OCI-LY3 (cell line): ENCODE measurements around the gene KRT84.

ENCODE experiments used
- H2AFZ ChIP-seq: fragments of 200-600, 300-600 bp; shearing (Covaris generic); 2 replicates; pipeline ENCODE4 v1.6.0; 2014; ENCODE audit warnings: antibody characterized with exemption, low read depth, low read length
- H3K27ac ChIP-seq: fragments of 200-600, 300-600 bp; sonication (generic); 2 replicates; pipeline ENCODE4 v1.5.1; 2014; ENCODE audit warnings: mild to moderate bottlenecking, low read length, moderate library complexity, mixed read lengths
- H3K27me3 ChIP-seq: fragments of 200-600, 300-600 bp; sonication (generic); 2 replicates; pipeline ENCODE4 v1.6.1; 2014; ENCODE audit warnings: low read depth, low read length, mixed read lengths
- H3K36me3 ChIP-seq: fragments of 200-600, 300-600 bp; sonication (generic); replicated peaks from 2 replicates; pipeline ENCODE3; 2014; ENCODE audit warnings: low read depth, low read length, mixed read lengths
- H3K4me1 ChIP-seq: fragments of 300-600, 200-600 bp; sonication (generic); 2 replicates; pipeline ENCODE4 v1.6.1; 2014; ENCODE audit warnings: low read length, mixed read lengths
- H3K4me2 ChIP-seq: fragments of 200-600, 300-600 bp; sonication (generic); 2 replicates; pipeline ENCODE4 v1.6.1; 2014; ENCODE audit warnings: low read length, mixed read lengths
- H3K4me3 ChIP-seq: fragments of 300-600, 200-600 bp; sonication (generic); 2 replicates; pipeline ENCODE4 v1.5.1; 2014; ENCODE audit warnings: antibody characterized with exemption, mild to moderate bottlenecking, low read length, moderate library complexity
- H3K79me2 ChIP-seq: fragments of 300-600, 200-600 bp; shearing (Covaris generic); 2 replicates; pipeline ENCODE4 v1.6.1; 2014; ENCODE audit warnings: mild to moderate bottlenecking, low read length, mixed read lengths
- H3K9ac ChIP-seq: fragments of 300-600, 200-600 bp; shearing (Covaris generic); 2 replicates; pipeline ENCODE4 v1.6.0; 2014; ENCODE audit warnings: mild to moderate bottlenecking, low read length, moderate library complexity
- H3K9me3 ChIP-seq: fragments of 200-600, 300-600 bp; shearing (Covaris generic); 2 replicates; pipeline ENCODE4 v1.6.1; 2014; ENCODE audit warnings: low read length, mixed read lengths; ENCODE audit not compliant: insufficient read depth
- H4K20me1 ChIP-seq: fragments of 200-600, 300-600 bp; sonication (generic); 2 replicates; pipeline ENCODE4 v1.6.1; 2016; ENCODE audit warnings: low read length, mixed read lengths; ENCODE audit not compliant: insufficient read depth
- CTCF ChIP-seq: fragments of 200-600, 300-600 bp; sonication (generic); IDR thresholded peaks from 2 replicates; pipeline ENCODE4 v1.5.1; 2014; ENCODE audit warnings: antibody characterized with exemption, low read length, low read depth
- EZH2phosphoT487 ChIP-seq: fragments of 200-600 bp; shearing (Covaris generic); IDR thresholded peaks from 2 replicates; pipeline ENCODE4 v1.6.1; 2018; ENCODE audit warnings: antibody characterized with exemption, mixed run types, low read depth

KRT84 gene

GRCh38 chr12:52369211-52369610 is 16.2 kb downstream of the KRT84 start:
- H3K27ac ChIP-seq = no peak overlapping the region
- H3K4me1 ChIP-seq = peaks cover 6% of the 10 kb centered on the region; the same call in 1 of the 2 replicates
- H3K4me3 ChIP-seq = no peak overlapping the region
- H3K27me3 ChIP-seq = peaks cover 55% of the 10 kb centered on the region
- no peaks in the 10 kb centered on the region for H3K36me3 ChIP-seq
- no peak overlapping the region for H2AFZ ChIP-seq
- no peaks in the 10 kb centered on the region for H4K20me1 ChIP-seq
- TF ChIP-seq CTCF (no peak), EZH2phosphoT487 (no peak)
- no peak overlapping the region for H3K9ac ChIP-seq
- no peaks in the 10 kb centered on the region for H3K79me2 ChIP-seq
- no peaks in the 10 kb centered on the region for H3K9me3 ChIP-seq
- no peak overlapping the region for H3K4me2 ChIP-seq

DNA sequence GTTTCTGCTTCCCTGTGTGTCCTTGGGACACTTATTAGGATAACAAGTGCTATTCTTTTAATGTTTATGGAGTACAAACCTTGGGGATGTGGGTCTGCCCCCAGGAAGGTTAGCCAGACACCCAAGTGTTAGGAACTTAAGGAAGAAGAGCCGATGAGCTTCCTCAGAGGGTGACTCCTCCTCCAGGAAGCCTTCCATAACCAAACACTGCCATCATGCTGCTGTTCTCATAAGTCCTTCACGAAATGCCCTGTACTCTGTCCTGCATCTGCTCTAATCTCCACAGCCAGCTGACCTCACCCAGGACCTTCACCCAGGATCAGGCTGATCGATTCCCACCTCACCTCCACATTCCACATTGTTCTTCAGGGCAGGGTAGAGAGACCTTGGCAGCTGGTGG is 16.9 kb downstream of the KRT84 start:
- peaks cover 62% of the 10 kb centered on the region for H3K27me3 ChIP-seq
- H3K36me3 ChIP-seq = no peaks in the 10 kb centered on the region
- no peak overlapping the region for H3K4me2 ChIP-seq
- no peaks in the 10 kb centered on the region for H3K9me3 ChIP-seq
- H4K20me1 ChIP-seq = no peaks in the 10 kb centered on the region
- TF ChIP-seq EZH2phosphoT487 (no peak), CTCF (no peak)
- no peak overlapping the region for H2AFZ ChIP-seq
- no peak overlapping the region for H3K4me3 ChIP-seq
- no peaks in the 10 kb centered on the region for H3K79me2 ChIP-seq
- H3K4me1 ChIP-seq = peaks cover 6% of the 10 kb centered on the region; the same call in 1 of the 2 replicates
- no peak overlapping the region for H3K9ac ChIP-seq
- no peak overlapping the region for H3K27ac ChIP-seq

- Histone ChIP-seq H3K9me3 (no peaks in the 10 kb centered on the region), H3K79me2 (no peaks in the 10 kb centered on the region), H3K36me3 (no peaks in the 10 kb centered on the region), H3K27ac (no peak overlapping the region), H3K4me2 (no peak overlapping the region), H3K4me3 (no peak overlapping the region), H4K20me1 (no peaks in the 10 kb centered on the region), H3K9ac (no peak overlapping the region), H2AFZ (no peak overlapping the region), H3K27me3 (peaks cover 62% of the 10 kb centered on the region), H3K4me1 (peaks cover 6% of the 10 kb centered on the region; the same call in 1 of the 2 replicates)
- TF ChIP-seq CTCF (no peak), EZH2phosphoT487 (no peak)
Measured at GRCh38 chr12:52367876-52368275, 17.6 kb downstream of the KRT84 start.

- Histone ChIP-seq H3K27me3 (peaks cover 62% of the 10 kb centered on the region), H2AFZ (no peak within 1 kb of the TSS), H3K4me3 (no peak within 1 kb of the TSS), H3K9ac (no peak within 1 kb of the TSS), H3K4me1 (peaks cover 6% of the 10 kb centered on the region; the same call in 1 of the 2 replicates), H3K27ac (no peak within 1 kb of the TSS), H3K79me2 (no peaks in the 10 kb centered on the region), H3K4me2 (no peak within 1 kb of the TSS), H4K20me1 (no peaks in the 10 kb centered on the region), H3K36me3 (no peaks in the 10 kb centered on the region), H3K9me3 (no peaks in the 10 kb centered on the region)
- no peak for TF ChIP-seq EZH2phosphoT487
- TF ChIP-seq CTCF = no peak
Measured at GRCh38 chr12:52366738-52367485, 18.5 kb downstream of the KRT84 start, which contains the start of gene KRT85. Gene KRT85, minus strand, starts transcription at chr12:52367481. Its CDS starts 76 bp downstream, at chr12:52367405.
